C4-2B (cell line): ENCODE data around the gene KAT6B.

Experiments
- H3K27ac ChIP-seq: fragments of 450-650 bp; 2 replicates; pipeline ENCODE4 v1.5.1; 2017
- ZFX ChIP-seq: fragments of 450-650 bp; IDR thresholded peaks from 2 replicates; pipeline ENCODE4 v1.6.1; 2017
- TF ChIP-seq, protein P1 (sequence below): fragments of 450-650 bp; conservative IDR thresholded peaks from 2 replicates; pipeline ENCODE4 v1.5.1; 2017; ENCODE audit warnings: mild to moderate bottlenecking

The KAT6B gene

DNA sequence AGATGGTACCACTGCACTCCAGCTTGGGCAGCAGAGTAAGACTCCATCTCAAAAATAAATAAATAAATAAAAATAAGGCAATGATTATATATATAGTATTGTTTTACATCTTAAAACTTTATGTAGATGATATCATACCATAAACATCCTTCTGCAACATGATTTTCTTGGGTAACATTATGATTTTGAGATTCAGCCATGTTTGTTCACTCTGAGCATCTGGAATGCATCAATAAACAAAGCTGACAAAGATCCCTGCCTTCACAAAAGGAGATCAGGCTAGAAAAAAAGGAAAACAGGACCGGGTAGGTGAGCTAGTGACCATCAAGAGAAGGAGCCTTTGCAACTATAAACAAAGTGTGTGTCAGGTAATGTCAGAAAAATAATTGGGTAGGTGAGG lies 31.9 kb upstream of the KAT6B start:
- TF ChIP-seq ZFX = no peak
- TF ChIP-seq, protein P1, sequence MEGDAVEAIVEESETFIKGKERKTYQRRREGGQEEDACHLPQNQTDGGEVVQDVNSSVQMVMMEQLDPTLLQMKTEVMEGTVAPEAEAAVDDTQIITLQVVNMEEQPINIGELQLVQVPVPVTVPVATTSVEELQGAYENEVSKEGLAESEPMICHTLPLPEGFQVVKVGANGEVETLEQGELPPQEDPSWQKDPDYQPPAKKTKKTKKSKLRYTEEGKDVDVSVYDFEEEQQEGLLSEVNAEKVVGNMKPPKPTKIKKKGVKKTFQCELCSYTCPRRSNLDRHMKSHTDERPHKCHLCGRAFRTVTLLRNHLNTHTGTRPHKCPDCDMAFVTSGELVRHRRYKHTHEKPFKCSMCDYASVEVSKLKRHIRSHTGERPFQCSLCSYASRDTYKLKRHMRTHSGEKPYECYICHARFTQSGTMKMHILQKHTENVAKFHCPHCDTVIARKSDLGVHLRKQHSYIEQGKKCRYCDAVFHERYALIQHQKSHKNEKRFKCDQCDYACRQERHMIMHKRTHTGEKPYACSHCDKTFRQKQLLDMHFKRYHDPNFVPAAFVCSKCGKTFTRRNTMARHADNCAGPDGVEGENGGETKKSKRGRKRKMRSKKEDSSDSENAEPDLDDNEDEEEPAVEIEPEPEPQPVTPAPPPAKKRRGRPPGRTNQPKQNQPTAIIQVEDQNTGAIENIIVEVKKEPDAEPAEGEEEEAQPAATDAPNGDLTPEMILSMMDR = no peak
- no peak overlapping the region for H3K27ac ChIP-seq

DNA sequence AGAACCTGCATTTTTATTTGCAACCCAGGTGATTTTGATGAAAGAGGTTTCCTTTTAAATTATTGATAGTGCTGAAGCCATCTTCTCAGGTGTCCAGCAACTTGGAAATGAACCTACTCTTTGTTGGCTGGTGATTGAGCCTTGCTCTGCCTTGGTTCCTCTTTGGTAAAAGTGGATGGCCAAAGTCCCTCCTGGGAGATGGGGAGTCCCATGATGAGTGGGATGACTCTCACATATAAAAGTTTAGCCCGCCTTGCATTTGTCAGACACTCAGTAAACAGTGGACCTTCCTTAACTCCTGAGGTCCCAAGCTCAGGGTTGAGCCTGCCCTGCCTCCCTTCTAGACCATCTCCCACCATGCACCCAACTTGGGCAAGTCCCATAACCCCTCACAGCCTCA lies 28.9 kb upstream of the KAT6B start:
- no peak for TF ChIP-seq ZFX
- TF ChIP-seq, protein P1 = no peak
- H3K27ac ChIP-seq = no peak overlapping the region

DNA sequence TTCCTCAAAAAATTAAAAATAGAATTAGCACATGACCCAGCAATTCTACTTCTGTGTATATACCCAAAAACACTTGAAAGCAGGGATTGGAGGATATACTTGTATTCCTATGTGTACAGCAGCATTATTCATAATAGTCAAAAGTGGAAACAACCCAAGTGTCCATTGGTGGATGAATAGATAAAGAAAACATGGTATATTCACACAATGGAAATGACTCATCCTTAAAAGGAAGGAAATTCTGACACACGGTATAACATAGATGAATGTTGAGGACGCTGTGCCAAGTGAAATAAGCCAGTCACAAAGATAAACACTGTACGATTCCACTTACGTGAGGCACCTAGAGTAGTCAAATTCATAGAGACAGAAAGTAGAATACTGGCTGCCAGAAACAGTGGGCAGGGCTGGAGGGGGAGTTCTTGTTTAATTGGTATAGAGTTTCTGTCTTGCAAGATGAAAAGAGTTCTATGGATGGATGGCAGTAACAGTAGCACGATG lies 26.6 kb upstream of the KAT6B start:
- H3K27ac ChIP-seq = no peak overlapping the region
- no peak for TF ChIP-seq ZFX
- TF ChIP-seq, protein P1 = no peak

DNA sequence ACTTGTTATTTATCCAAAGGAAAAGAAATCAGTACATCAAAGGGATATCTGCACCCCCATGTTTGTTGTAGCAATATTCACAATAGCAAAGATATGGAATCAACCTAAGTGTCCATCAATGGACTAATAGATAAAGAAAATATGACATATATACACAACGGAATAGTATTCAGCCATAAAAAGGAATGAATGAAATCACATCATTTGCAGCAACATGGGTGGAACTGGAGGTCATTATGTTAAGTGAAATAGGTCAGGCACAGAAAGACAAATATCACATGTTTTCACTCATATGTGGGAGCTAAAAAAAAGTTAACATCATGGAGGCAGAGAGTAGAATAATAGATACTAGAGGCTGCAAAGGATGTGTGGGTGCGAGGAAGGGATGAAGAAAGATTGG lies 25.0 kb upstream of the KAT6B start:
- H3K27ac ChIP-seq = no peak overlapping the region
- TF ChIP-seq, protein P1 = no peak
- no peak for TF ChIP-seq ZFX

DNA sequence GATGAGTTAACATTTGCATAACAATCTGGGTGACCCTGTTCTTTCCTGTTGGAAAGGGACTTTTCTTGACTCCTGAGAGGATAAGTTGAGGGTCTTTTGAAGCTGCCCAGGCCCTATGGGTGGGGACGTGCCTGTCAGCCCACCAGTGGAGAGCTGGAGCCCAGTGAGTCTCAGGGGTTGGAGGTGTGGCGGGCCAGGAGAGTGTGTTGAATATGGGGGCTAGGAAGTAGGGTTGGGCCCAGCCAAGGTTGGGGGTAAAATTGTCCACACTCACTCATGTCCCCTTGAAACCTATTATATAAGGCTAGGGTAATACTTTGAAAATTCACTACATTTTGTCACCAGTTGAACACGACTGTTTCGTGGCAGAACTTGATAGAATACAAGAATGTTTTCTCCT lies 17.9 kb upstream of the KAT6B start:
- no peak overlapping the region for H3K27ac ChIP-seq
- TF ChIP-seq, protein P1 = no peak
- TF ChIP-seq ZFX = no peak

DNA sequence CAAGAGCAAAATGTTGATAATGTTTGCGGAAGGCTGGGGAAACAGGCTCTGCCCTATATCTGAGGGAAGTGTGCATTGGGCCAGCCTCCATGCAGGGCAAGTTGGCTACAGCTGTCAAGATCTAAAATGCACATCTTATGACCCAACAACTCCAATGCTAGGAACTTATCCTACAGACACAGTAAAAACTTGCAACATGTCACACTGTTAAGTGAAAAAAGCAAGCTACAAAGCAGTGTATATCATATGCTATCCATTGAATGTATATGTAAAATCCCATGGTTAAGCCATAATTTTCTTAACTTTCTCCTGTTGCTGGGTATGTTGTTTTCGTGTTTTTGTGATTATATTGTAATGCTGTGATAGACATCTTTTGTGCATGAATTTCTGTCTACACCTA lies 16.3 kb upstream of the KAT6B start:
- no peak overlapping the region for H3K27ac ChIP-seq
- TF ChIP-seq, protein P1 = no peak
- no peak for TF ChIP-seq ZFX

DNA sequence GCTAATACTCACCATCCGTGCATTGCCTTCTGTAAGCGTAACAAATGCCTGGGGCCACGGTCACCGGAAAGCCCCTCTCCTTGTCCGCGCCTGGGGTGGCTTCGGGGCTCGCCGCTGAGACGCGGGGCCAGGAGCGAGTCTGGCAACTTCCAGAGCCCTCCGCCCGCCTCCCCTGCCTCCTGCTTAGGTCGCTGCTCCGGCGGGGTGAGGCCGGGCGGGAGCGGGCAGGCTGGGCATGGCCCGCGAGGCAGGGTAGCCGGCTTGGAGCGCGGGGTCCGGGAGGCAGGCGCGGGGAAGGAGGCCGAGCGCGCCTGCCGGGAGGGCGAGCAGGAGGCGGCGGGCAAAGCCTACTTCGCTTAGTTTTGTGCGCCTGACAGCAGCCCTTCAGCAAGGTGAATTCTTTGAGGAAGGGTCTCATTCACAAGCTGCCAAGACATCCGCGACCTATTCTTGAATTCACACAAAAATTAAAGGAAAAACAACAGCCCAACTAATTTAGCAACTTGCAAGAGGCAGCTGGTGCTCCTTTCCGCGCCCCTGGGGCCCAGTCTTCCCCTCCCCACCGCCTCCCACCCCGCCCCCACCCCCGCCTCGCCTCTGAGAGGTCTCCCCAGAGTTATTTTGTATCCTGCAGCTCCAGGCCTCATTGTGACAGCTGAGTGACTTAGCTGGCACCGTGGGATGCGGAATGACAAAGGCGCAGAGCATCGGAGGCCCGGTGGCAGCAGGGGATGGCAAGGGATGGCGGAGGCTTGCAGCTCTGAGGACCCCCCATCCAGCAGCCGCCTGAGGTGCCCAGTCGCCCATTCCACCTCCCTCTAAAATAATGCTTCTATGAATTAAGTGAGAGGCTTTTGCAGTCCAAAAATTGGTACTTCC lies 12.8 kb upstream of the KAT6B start:
- no peak overlapping the region for H3K27ac ChIP-seq
- TF ChIP-seq, protein P1 = no peak
